ENCODE measurements around the gene CFAP43. TPM values are rescaled to one million over a fixed set of nuclear protein-coding genes. Genes with fewer than 3 reads are reported as not detected.
A peak's percentile ranks its signal among the peaks of the same experiment; 100 is the strongest.

Gene CFAP43
- total and polyA plus RNA-seq, 10 of the 15 experiments (the other 5 are each of a cell fraction or from before 2014, with no cell fraction given): 0.06 to 0.14 (median 0.10) TPM; not detected in 5

- Histone ChIP-seq H3K27ac (ENCODE audit: control insufficient read depth, insufficient read depth) (no peak overlapping the region), H3K4me3 (no peak overlapping the region), H3K9me3 (replicated peaks; ENCODE audit: control insufficient read depth, insufficient read depth, low read length) (no peaks in the 10 kb centered on the region), H2AFZ (ENCODE audit: control insufficient read depth, low read depth, low read length) (no peak overlapping the region), H3K36me3 (ENCODE audit: control insufficient read depth in 2 of 2, insufficient read depth in 2 of 2, low read length in 1 of 2) (no peaks in the 10 kb centered on the region), H3K4me1 (ENCODE audit: control insufficient read depth, insufficient read depth, low read length) (no peaks in the 10 kb centered on the region), H4K20me1 (ENCODE audit: control insufficient read depth, insufficient read depth) (no peaks in the 10 kb centered on the region), H3K9ac (ENCODE audit: control insufficient read depth, insufficient read depth, low read length) (no peak overlapping the region), H3K4me2 (ENCODE audit: control insufficient read depth, insufficient read depth) (no peak overlapping the region), H3K79me2 (ENCODE audit: control insufficient read depth, insufficient read depth, low read length) (no peaks in the 10 kb centered on the region), H3K27me3 (replicated peaks in 1 of 2; ENCODE audit: control insufficient read depth in 2 of 2, insufficient read depth in 2 of 2, low read length in 1 of 2) (no peaks in the 10 kb centered on the region)
- RAD21 ChIA-PET (ENCODE audit: unreplicated experiment): no interaction called here
- TF ChIP-seq POLR2AphosphoS5 (IDR thresholded peaks at IDR 0.05; ENCODE audit: low read length) (no peak), RAD21 (IDR thresholded peaks at IDR 0.05; ENCODE audit: insufficient read depth, low read depth, low read length) (no peak), ATF3 (IDR thresholded peaks at IDR 0.05; ENCODE audit: borderline replicate concordance, extremely low read depth, low read depth, low read length) (no peak), MYC (IDR thresholded peaks at IDR 0.05; ENCODE audit: insufficient read depth, insufficient read length, insufficient replicate concordance, low read length, severe bottlenecking) (no peak), ASH2L (IDR thresholded peaks at IDR 0.05; ENCODE audit: borderline replicate concordance, low read depth) (no peak), RELB (IDR thresholded peaks at IDR 0.05; ENCODE audit: low read depth) (no peak), RUNX3 (IDR thresholded peaks at IDR 0.05; ENCODE audit: low read length) (peak; percentile 64), FOXM1 (IDR thresholded peaks at IDR 0.05; ENCODE audit: low read depth, low read length) (no peak), GATAD2B (conservative IDR thresholded peaks at IDR 0.05; ENCODE audit: low read depth) (no peak), CREM (IDR thresholded peaks at IDR 0.05; ENCODE audit: low read depth) (peak; percentile 25; the same call in 1 of the 2 replicates), ZSCAN29 (IDR thresholded peaks at IDR 0.05) (no peak), NR2C2 (IDR thresholded peaks at IDR 0.05; ENCODE audit: borderline replicate concordance, control insufficient read depth, insufficient read length, low read depth) (no peak), NFYB (IDR thresholded peaks at IDR 0.05; ENCODE audit: insufficient read depth, low read depth, low read length) (no peak), EZH2 (IDR thresholded peaks at IDR 0.05; ENCODE audit: borderline replicate concordance, control insufficient read depth, low read depth, low read length) (no peak), BMI1 (IDR thresholded peaks at IDR 0.05; ENCODE audit: borderline replicate concordance) (peak; percentile 53; the same call in 1 of the 2 replicates), CHD1 (IDR thresholded peaks at IDR 0.05; ENCODE audit: low read depth, low read length) (no peak), ATF7 (IDR thresholded peaks at IDR 0.05; ENCODE audit: low read depth) (no peak), SIX5 (IDR thresholded peaks at IDR 0.05; ENCODE audit: low read depth, low read length, severe bottlenecking) (no peak), JUNB (IDR thresholded peaks at IDR 0.05) (0 out of 2 replicates have a peak, but pooled peaks have one; percentile 12), YY1 (IDR thresholded peaks at IDR 0.05; ENCODE audit: low read depth, low read length) (no peak)
- no peak for FAIRE-seq
- SMC1A ChIA-PET (ENCODE audit: uncharacterized antibody, unreplicated experiment): no interaction called here
- intact Hi-C loops (cut with micrococcal nuclease; ENCODE audit: unreplicated experiment): no loop called here
- CTCF ChIA-PET: interaction anchor here (0.6 to 1.3 kb wide), 2 partner anchors 28 to 342 kb away, joined by 3 to 4 read pairs; no protein-coding TSS in a partner anchor
- peak; percentile 10; the same call in 1 of the 3 replicates for ATAC-seq
- POLR2A ChIA-PET: no interaction called here
- in situ Hi-C loops (cut with MboI): no loop called here
- no peak for DNase-seq (ENCODE audit: low read depth, low spot score)
- BruUV-seq (replicated peaks): no TSS peak
- 2% methylated on average over 4 of the region's 4 CpGs for WGBS (ENCODE audit: insufficient coverage, insufficient replicate concordance, low lambda C conversion rate, missing lambda C conversion rate)
These were observed 1.7 kb downstream of the CFAP43 start for GRCh38 chr10:104230490-104230889.

All from GM12878 (cell line).